T-helper 1 cell treated with Interleukin-12 subunit alpha and Interleukin-12 subunit beta and Interleukin-4 antibody, amounts not matched to agents 30 μg/mL and 1 μg/mL, for 36 hours (primary cell): Measurements from ENCODE around the gene KLHL14.

Experiments
- H3K27ac Mint-ChIP-seq: one replicate; pipeline ENCODE4 v1.8.0; 2021; ENCODE audit warnings: mild to moderate bottlenecking, mixed read lengths
- H3K27me3 Mint-ChIP-seq: one replicate; pipeline ENCODE4 v1.8.0; 2021; ENCODE audit warnings: low read depth, mixed read lengths
- H3K36me3 Mint-ChIP-seq: one replicate; pipeline ENCODE4 v1.8.0; 2021; ENCODE audit warnings: low read depth, mixed read lengths
- H3K4me1 Mint-ChIP-seq: one replicate; pipeline ENCODE4 v1.8.0; 2021; ENCODE audit warnings: low read depth, mixed read lengths
- H3K4me3 Mint-ChIP-seq: one replicate; pipeline ENCODE4 v1.8.0; 2021; ENCODE audit warnings: mild to moderate bottlenecking, moderate library complexity, mixed read lengths
- H3K9me3 Mint-ChIP-seq: one replicate; pipeline ENCODE4 v1.8.0; 2021; ENCODE audit warnings: mixed read lengths

The KLHL14 gene

DNA sequence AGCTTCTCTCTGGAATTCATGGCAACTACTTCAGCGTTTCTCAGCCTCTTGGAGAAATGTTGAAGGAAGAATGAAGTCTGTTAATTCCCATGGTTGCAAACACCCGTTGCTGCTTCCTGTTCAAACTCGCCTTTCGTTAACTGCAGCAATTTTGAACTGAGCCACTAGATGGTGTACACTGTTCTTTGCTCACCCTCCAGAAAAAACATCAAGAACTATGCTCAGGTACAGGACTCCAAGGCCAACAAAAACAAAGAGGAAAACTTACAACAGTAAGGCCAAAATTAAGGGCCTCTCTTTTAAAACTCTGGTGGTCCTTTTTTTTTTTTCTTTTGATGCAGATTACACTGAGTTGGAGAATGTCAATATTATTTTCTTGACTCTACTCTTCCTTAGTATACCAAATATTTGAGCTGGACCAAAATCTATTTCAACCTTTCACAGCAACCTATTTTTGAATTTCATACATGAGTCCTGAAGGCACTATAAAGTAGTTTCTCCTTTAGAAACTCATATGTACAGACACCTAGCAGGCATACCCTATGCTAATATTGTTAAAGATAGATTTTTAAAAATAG, 58.2 kb downstream of the KLHL14 start:
- H3K27ac Mint-ChIP-seq: no peak overlapping the region
- H3K27me3 Mint-ChIP-seq: no peaks in the 10 kb centered on the region
- no peaks in the 10 kb centered on the region for H3K36me3 Mint-ChIP-seq
- H3K4me3 Mint-ChIP-seq: no peak overlapping the region
- H3K9me3 Mint-ChIP-seq: no peaks in the 10 kb centered on the region
- H3K4me1 Mint-ChIP-seq: no peaks in the 10 kb centered on the region

DNA sequence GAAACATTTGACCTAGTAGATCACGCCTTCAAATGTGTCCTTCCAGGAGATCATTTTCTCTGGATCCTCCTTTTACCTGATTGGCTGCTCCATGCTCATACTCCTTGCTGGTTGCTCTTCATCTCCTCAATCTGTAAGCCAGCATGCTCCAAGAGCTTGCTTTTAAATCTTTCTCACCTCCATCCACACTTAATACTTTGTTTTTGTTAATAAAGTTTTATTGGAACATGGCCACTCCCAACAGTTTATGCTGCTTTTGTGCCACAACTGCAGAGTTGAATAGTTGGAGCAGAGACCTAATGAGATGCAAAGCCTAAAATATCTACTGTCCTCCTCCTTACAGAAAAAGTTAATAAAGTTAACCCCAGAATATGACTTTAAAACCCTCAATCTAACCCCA, 60.0 kb downstream of the KLHL14 start:
- Mint-ChIP-seq H3K27ac (no peak overlapping the region), H3K4me1 (no peaks in the 10 kb centered on the region), H3K9me3 (no peaks in the 10 kb centered on the region), H3K4me3 (no peak overlapping the region), H3K36me3 (no peaks in the 10 kb centered on the region), H3K27me3 (no peaks in the 10 kb centered on the region)

DNA sequence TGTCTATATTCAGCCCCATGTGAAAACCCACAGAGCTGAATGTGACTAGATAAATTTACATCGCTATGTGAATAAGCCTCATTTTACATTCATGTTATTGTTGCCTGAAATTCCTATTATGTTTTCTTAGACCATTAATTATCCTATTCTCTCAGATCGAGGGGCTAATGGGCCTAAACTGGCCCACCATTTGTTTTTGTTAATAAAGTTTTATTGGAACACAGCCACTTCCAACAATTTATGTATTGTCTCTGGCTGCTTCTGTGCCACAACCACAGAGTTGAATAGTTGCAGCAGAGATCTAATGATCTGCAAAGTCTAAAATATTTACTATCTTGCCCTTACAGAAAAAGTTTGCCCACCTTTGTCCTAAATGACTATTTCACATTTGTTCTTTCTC, 61.0 kb downstream of the KLHL14 start:
- Mint-ChIP-seq H3K4me3 (no peak overlapping the region), H3K27me3 (no peaks in the 10 kb centered on the region), H3K27ac (no peak overlapping the region), H3K9me3 (no peaks in the 10 kb centered on the region), H3K4me1 (no peaks in the 10 kb centered on the region), H3K36me3 (no peaks in the 10 kb centered on the region)

DNA sequence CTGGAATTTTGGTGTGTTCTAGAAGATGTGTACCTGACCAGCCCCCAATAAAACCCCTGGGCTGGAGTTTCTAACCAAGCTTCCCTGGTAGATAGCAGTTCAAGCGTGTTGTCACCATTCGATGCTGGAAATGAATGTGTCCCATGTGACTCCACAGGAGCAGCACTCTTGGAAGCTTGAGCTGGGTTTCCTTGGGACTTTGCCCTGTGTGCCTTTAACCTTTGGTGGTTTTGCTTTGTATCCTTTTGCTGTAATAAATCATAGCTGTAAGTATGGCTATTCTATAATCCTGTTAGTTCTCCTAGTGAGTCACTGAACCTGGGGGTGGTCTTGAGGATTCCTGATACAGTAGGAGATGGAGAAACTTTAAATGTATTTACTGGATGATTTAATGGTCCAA, 65.2 kb downstream of the KLHL14 start:
- no peaks in the 10 kb centered on the region for H3K9me3 Mint-ChIP-seq
- H3K4me3 Mint-ChIP-seq: no peak overlapping the region
- no peaks in the 10 kb centered on the region for H3K36me3 Mint-ChIP-seq
- H3K27me3 Mint-ChIP-seq: no peaks in the 10 kb centered on the region
- no peaks in the 10 kb centered on the region for H3K4me1 Mint-ChIP-seq
- no peak overlapping the region for H3K27ac Mint-ChIP-seq

DNA sequence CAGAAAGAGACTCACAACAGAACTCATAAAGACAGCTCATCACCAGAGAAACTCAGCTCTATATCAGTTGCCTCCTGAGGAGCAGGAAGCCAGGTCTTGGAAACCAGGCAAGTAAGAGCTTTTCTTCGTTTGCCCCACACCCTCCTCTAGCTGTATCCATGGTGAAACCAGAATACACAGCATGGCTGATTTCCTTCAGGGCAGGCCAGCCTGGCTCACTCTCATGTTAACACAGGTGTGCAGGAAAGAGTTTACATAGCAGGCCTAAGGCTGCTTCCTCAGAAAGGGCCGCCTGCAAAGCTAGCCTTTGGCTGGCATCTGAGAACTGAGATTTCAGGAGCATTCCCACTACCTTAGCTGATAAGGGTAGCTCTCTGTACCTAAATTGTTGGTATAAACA, 65.7 kb downstream of the KLHL14 start:
- H3K9me3 Mint-ChIP-seq: no peaks in the 10 kb centered on the region
- no peaks in the 10 kb centered on the region for H3K36me3 Mint-ChIP-seq
- H3K4me3 Mint-ChIP-seq: no peak overlapping the region
- H3K4me1 Mint-ChIP-seq: no peaks in the 10 kb centered on the region
- H3K27ac Mint-ChIP-seq: no peak overlapping the region
- H3K27me3 Mint-ChIP-seq: no peaks in the 10 kb centered on the region

DNA sequence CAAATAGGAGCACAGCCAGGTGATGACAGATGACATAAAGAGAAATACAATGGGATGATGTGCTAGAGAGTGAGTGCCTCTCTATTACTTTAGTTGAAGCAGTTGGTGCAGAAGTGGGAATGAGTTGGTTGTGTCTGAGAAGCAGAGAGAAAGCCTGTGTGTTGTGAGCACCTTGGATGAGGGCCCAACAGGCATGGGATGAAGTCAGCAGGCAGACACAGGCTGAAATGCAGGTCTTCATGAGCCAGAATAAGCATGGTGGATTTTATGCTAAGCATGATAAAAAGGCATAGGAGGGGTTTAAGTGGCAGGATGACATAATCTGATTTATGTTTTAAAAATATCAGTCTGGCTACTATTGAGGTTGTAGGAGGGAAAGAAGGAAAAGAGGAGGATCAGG, 71.5 kb downstream of the KLHL14 start:
- no peaks in the 10 kb centered on the region for H3K9me3 Mint-ChIP-seq
- H3K27ac Mint-ChIP-seq: no peak overlapping the region
- H3K36me3 Mint-ChIP-seq: no peaks in the 10 kb centered on the region
- H3K4me1 Mint-ChIP-seq: no peaks in the 10 kb centered on the region
- H3K27me3 Mint-ChIP-seq: no peaks in the 10 kb centered on the region
- no peak overlapping the region for H3K4me3 Mint-ChIP-seq

DNA sequence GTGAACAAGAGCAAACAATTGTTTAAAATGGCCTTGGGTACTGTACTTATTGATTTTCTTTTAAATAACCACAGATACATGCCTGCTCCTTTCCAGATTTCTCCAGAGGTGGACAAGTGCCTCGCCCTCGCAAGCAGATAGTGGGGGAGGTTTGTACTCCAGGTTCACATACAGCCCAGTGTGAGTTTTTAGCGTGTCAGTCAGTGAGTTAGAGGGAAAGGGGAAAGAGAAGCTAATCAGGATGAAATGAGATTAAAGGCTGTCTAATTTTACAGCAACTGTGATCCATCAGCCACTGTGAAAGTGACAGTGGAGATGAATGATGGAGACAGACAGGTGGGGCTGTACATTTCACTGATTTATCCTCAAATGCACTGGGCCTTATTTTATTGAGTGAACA, 74.7 kb downstream of the KLHL14 start:
- H3K9me3 Mint-ChIP-seq: no peaks in the 10 kb centered on the region
- H3K4me3 Mint-ChIP-seq: no peak overlapping the region
- H3K36me3 Mint-ChIP-seq: no peaks in the 10 kb centered on the region
- no peaks in the 10 kb centered on the region for H3K4me1 Mint-ChIP-seq
- H3K27me3 Mint-ChIP-seq: no peaks in the 10 kb centered on the region
- no peak overlapping the region for H3K27ac Mint-ChIP-seq

DNA sequence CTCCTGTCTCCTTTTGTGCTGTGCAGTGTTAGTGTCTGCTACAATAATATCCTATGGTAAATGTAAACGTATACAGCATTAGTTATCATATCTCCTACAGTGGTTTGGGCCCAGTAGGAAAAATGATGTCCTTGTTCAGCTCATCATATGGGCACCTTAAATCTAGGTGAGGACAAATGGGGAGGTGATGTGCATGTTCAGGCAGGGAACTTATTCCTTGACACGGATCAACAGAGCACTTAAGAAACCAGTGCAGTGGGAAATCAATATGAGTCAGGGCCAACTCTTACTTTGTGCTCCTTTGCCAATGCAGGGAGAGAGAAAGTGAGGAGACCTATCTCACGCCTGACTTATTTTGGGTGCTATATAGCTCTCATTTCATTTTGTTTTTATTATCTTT, 76.4 kb downstream of the KLHL14 start:
- no peaks in the 10 kb centered on the region for H3K36me3 Mint-ChIP-seq
- H3K4me1 Mint-ChIP-seq: no peaks in the 10 kb centered on the region
- no peaks in the 10 kb centered on the region for H3K9me3 Mint-ChIP-seq
- no peak overlapping the region for H3K27ac Mint-ChIP-seq
- H3K27me3 Mint-ChIP-seq: no peaks in the 10 kb centered on the region
- H3K4me3 Mint-ChIP-seq: no peak overlapping the region

DNA sequence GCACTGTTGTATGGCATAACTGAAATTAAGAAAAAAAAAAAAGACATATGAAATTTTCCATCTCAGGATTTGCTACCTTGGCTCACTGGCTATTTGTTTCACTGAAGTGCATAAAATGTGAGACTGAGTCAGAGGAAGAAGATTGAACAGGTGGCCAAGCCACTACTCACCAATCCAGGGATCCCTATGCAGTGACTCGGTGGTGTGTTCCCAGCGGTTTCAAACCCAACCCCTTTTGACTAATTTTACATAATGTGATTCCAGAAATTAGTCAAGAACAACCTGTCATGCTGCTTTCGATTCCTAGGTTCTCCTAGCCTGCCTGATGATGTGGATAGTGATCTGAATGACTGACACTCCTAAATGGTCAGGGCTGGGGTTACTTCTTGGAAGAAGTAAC, 77.3 kb downstream of the KLHL14 start:
- Mint-ChIP-seq H3K4me3 (no peak overlapping the region), H3K27ac (no peak overlapping the region), H3K9me3 (no peaks in the 10 kb centered on the region), H3K27me3 (no peaks in the 10 kb centered on the region), H3K36me3 (no peaks in the 10 kb centered on the region), H3K4me1 (no peaks in the 10 kb centered on the region)

DNA sequence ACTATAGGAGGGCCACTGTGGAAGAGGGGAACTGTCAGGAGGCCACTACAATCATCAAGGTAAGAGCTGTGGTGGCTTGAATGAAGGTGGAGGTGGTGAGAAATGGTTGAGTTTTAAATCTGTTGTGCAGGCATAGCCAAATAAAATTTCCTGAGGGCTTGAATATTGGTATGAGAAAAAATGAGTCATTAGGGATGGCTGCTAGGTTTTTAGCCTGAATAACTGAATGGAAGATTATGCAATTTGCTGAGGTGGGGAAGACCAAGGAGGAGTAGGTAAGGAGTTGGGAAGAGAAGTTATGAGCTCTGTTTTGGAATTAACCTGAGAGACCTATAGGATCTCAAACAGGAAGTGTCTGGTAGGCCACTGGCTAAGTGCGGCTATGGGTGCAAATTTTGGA, 84.0 kb downstream of the KLHL14 start:
- no peaks in the 10 kb centered on the region for H3K4me1 Mint-ChIP-seq
- H3K27ac Mint-ChIP-seq: no peak overlapping the region
- no peak overlapping the region for H3K4me3 Mint-ChIP-seq
- no peaks in the 10 kb centered on the region for H3K27me3 Mint-ChIP-seq
- no peaks in the 10 kb centered on the region for H3K36me3 Mint-ChIP-seq
- H3K9me3 Mint-ChIP-seq: no peaks in the 10 kb centered on the region

DNA sequence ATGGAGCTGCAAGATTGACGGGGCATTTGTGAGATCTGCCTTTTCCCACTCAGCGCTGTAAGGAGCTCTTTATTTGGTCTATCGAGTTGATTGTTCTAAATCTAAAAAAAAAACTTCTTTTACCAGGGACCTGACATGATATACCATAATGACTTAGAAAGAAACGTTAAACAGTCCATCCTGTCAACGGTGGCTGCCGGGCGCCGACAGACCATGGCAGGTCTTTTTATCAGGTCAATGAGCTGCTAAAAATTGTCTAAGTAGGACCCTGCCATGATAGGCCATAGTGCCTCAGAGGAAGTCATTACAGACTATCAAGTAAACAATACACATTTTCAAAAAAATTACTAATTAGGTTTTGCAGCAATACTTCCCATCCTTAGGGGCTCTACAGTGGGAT, 87.9 kb downstream of the KLHL14 start:
- Mint-ChIP-seq H3K27me3 (no peaks in the 10 kb centered on the region), H3K36me3 (no peaks in the 10 kb centered on the region), H3K27ac (no peak overlapping the region), H3K4me3 (no peak overlapping the region), H3K9me3 (no peaks in the 10 kb centered on the region), H3K4me1 (no peaks in the 10 kb centered on the region)

DNA sequence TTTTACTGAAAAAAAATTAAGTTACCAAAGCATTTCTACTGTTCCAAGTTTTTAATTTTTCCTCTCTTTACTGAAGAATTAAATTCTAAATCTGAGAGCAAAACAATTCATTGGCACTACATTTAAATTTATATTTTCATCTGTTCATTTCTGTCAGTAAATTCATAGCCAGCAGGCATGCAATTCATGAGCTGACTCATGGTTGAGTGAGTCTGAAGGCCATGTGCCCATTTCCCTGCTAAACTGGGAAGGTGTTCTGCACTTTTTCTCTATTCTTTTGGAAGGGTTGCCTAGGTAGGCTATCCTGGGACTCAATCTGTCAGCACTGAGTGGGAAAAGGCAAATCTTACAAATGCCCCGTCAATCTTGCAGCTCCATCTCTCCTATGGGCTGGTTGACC, 88.7 kb downstream of the KLHL14 start:
- Mint-ChIP-seq H3K4me1 (no peaks in the 10 kb centered on the region), H3K36me3 (no peaks in the 10 kb centered on the region), H3K9me3 (no peaks in the 10 kb centered on the region), H3K27me3 (no peaks in the 10 kb centered on the region), H3K4me3 (no peak overlapping the region), H3K27ac (no peak overlapping the region)

DNA sequence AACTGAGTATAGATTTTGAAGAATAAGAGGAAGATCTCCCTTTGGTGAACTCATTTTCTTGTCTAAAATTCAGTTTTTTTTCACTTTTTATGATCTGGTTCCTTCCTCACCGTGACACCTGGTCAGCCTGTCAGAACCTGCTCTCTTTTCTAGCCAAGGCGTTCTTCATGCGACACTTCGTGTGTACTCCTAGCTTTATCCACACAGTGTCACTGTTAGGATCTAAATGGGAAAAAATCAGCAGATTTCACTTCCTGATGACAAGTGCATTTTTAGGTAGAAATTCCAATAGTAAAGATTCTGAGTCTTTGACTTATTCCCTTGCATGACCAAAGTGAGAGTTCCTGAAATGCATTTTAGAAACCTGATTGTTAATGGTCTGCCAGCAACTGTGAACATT, 89.8 kb downstream of the KLHL14 start:
- Mint-ChIP-seq H3K9me3 (no peaks in the 10 kb centered on the region), H3K4me3 (no peak overlapping the region), H3K27ac (no peak overlapping the region), H3K36me3 (no peaks in the 10 kb centered on the region), H3K27me3 (no peaks in the 10 kb centered on the region), H3K4me1 (no peaks in the 10 kb centered on the region)

DNA sequence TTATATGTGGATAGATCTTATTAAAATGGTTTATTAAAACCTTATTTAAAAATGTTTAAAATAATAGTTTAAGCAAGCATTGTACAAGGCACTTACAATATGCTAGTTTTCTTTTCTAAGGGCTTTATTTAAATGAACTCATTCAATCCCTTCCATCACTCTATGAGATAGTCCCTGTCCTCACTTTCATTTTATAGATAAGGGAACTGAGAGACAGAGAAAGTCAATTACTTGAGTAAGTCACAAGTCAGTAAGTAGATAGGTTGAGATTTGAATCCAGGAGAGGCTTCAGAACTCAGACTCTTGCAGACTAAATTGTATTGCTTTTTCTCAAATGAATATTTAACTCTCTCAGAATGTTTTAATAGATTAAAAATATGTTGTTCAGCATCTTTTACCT, 95.2 kb downstream of the KLHL14 start:
- no peak overlapping the region for H3K27ac Mint-ChIP-seq

DNA sequence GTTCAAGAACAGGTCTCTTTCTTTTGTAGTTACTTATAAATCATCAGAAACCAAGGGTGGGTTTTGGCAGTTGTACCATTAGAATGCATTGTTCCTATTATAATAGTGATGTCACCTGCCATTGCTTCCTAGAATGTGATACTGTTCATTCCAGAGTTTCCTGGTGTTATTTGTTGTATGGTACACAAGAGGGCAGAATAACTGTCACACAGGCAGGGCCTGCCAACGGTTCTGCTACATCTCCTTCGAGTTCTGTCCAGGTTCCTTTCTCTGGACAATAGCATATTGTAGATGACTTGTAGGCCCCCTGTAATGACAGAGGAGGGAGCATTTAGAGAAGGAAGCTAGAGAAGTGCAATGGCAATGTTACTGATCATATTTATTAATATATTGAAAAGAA, 98.3 kb downstream of the KLHL14 start:
- Mint-ChIP-seq H3K36me3 (no peaks in the 10 kb centered on the region), H3K4me3 (no peak overlapping the region), H3K27me3 (peaks cover 4% of the 10 kb centered on the region), H3K27ac (no peak overlapping the region), H3K9me3 (no peaks in the 10 kb centered on the region), H3K4me1 (no peaks in the 10 kb centered on the region)

More for the DNA sequence above, 95.2 kb downstream of the KLHL14 start:
- Mint-ChIP-seq H3K9me3 (no peaks in the 10 kb centered on the region), H3K4me1 (no peaks in the 10 kb centered on the region), H3K36me3 (no peaks in the 10 kb centered on the region), H3K27me3 (peaks cover 4% of the 10 kb centered on the region), H3K4me3 (no peak overlapping the region)

DNA sequence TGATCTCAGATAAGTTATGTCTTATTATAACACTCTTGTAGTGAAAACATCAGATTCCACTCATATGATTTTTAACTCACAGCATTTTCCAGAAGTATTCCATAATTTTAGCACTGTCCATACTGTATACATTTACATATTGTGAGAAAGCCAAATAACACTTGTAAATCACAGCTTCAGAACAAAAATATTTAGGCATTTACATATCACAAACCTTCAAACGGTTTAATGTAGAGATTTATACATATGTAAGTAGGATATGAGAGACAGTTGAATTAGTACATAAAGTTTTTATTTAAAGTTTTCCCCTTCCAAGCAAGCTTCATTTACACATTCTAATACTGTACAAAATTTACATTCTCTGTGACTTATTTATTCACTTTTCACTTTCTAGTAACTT, 100.4 kb downstream of the KLHL14 start:
- peaks cover 4% of the 10 kb centered on the region for H3K27me3 Mint-ChIP-seq
- no peaks in the 10 kb centered on the region for H3K4me1 Mint-ChIP-seq
- H3K4me3 Mint-ChIP-seq: no peak overlapping the region
- H3K27ac Mint-ChIP-seq: no peak overlapping the region
- no peaks in the 10 kb centered on the region for H3K9me3 Mint-ChIP-seq
- H3K36me3 Mint-ChIP-seq: no peaks in the 10 kb centered on the region
